Measurements from ENCODE around the gene EDA.

GRCh38 chrX:70029863-70030262 is 413.9 kb downstream of the EDA start:
- TF ChIP-seq CTCF (conservative IDR thresholded peaks at IDR 0.05 in 1 of 2, IDR thresholded peaks at IDR 0.05 in 1 of 2; ENCODE audit: extremely low read depth in 1 of 2, insufficient read depth in 1 of 2, low read depth in 1 of 2, low read length in 2 of 2) (no peak), EZH2 (IDR thresholded peaks at IDR 0.05; ENCODE audit: borderline replicate concordance, low read length) (no peak)

Data from mammary epithelial cell (primary cell).